DND-41 (cell line): ENCODE measurements around the gene UHMK1.

ENCODE experiments used
- ATAC-seq: fragments of 200-7000 bp; cut with Tn5 transposase; 3 replicates; pipeline ENCODE4 v1.9.1; 2021; ENCODE audit warnings: low read depth; ENCODE audit not compliant: insufficient read depth
- DNase-seq: peaks from one replicate; pipeline ENCODE4 v3.0.0-alpha.2; 2020
- H2AFZ ChIP-seq: 2 replicates; pipeline ENCODE4 v1.6.0; 2012; ENCODE audit warnings: low read depth, low read length
- H3K27ac ChIP-seq: 2 replicates; pipeline ENCODE4 v1.5.1; 2012; ENCODE audit warnings: low read length, inconsistent platforms
- H3K27me3 ChIP-seq: fragments of 200-600 bp; sonication (generic); 2 replicates; pipeline ENCODE4 v1.6.0; 2012; ENCODE audit warnings: low read length, mild to moderate bottlenecking, inconsistent platforms; ENCODE audit not compliant: insufficient read depth, poor library complexity
- H3K36me3 ChIP-seq: 2 replicates; pipeline ENCODE4 v1.5.1; 2012; ENCODE audit warnings: low read length, inconsistent platforms; ENCODE audit not compliant: insufficient read depth
- H3K4me1 ChIP-seq: 2 replicates; pipeline ENCODE4 v1.5.1; 2012; ENCODE audit warnings: mild to moderate bottlenecking, low read length; ENCODE audit not compliant: insufficient read depth
- H3K4me2 ChIP-seq: 2 replicates; pipeline ENCODE4 v1.6.0; 2012; ENCODE audit warnings: mild to moderate bottlenecking, moderate library complexity, low read length, inconsistent platforms; ENCODE audit not compliant: insufficient read depth
- H3K4me3 ChIP-seq, 2 experiments: fragments of 200-600 bp in 1 of 2; shearing (Covaris generic) in 1 of 2; 2 replicates each; pipeline ENCODE4 v1.5.1; 2012 to 2016; ENCODE audit warnings: inconsistent platforms in 2 of 2, low read length in 2 of 2, mild to moderate bottlenecking in 2 of 2, low read depth in 1 of 2, moderate library complexity in 1 of 2
- H3K79me2 ChIP-seq: 2 replicates; pipeline ENCODE4 v1.6.0; 2012; ENCODE audit warnings: low read length, inconsistent platforms; ENCODE audit not compliant: insufficient read depth
- H3K9ac ChIP-seq: 2 replicates; pipeline ENCODE4 v1.6.0; 2012; ENCODE audit warnings: low read depth, mild to moderate bottlenecking, inconsistent platforms, low read length, moderate library complexity
- H3K9me3 ChIP-seq: 2 replicates; pipeline ENCODE4 v1.5.1; 2012; ENCODE audit warnings: low read length, moderate library complexity, mild to moderate bottlenecking, inconsistent platforms; ENCODE audit not compliant: insufficient read depth, severe bottlenecking
- H4K20me1 ChIP-seq: 2 replicates; pipeline ENCODE4 v1.6.0; 2012; ENCODE audit warnings: low read length; ENCODE audit not compliant: insufficient read depth
- CTCF ChIP-seq: IDR thresholded peaks from 2 replicates; pipeline ENCODE4 v1.5.1; 2012; ENCODE audit warnings: borderline replicate concordance, low read length, moderate library complexity, mild to moderate bottlenecking; ENCODE audit not compliant: poor library complexity, severe bottlenecking; ENCODE audit errors: extremely low read depth
- EZH2 ChIP-seq: IDR thresholded peaks from 3 replicates; pipeline ENCODE4 v1.6.1; 2012; ENCODE audit warnings: borderline replicate concordance, low read depth, mild to moderate bottlenecking, moderate library complexity, low read length, inconsistent platforms; ENCODE audit not compliant: severe bottlenecking

UHMK1 gene

GRCh38 chr1:162527314-162527713 lies 29.7 kb downstream of the UHMK1 start:
- H3K9ac ChIP-seq: no peak overlapping the region
- ATAC-seq (no peak), DNase-seq (no peak)
- H3K79me2 ChIP-seq: no peaks in the 10 kb centered on the region
- H3K27ac ChIP-seq: no peak overlapping the region
- H3K27me3 ChIP-seq: no peaks in the 10 kb centered on the region
- H4K20me1 ChIP-seq: no peaks in the 10 kb centered on the region
- H3K9me3 ChIP-seq: no peaks in the 10 kb centered on the region
- no peak overlapping the region for H3K4me3 ChIP-seq
- no peaks in the 10 kb centered on the region for H3K4me1 ChIP-seq
- H2AFZ ChIP-seq: no peak overlapping the region
- H3K36me3 ChIP-seq: peaks cover 50% of the 10 kb centered on the region
- H3K4me2 ChIP-seq: no peak overlapping the region
- no peak for TF ChIP-seq CTCF

GRCh38 chr1:162530307-162530987 lies 32.8 kb downstream of the UHMK1 start:
- Histone ChIP-seq H3K27me3 (no peaks in the 10 kb centered on the region), H3K4me3 (no peak overlapping the region), H3K4me1 (no peaks in the 10 kb centered on the region), H3K9me3 (no peaks in the 10 kb centered on the region), H3K79me2 (no peaks in the 10 kb centered on the region), H3K9ac (no peak overlapping the region), H2AFZ (no peak overlapping the region), H3K36me3 (peaks cover 20% of the 10 kb centered on the region; the same call in 1 of the 2 replicates), H4K20me1 (no peaks in the 10 kb centered on the region), H3K27ac (no peak overlapping the region), H3K4me2 (no peak overlapping the region)
- no peak for DNase-seq
- no peak for TF ChIP-seq EZH2
- TF ChIP-seq CTCF: no peak
- ATAC-seq: no peak

GRCh38 chr1:162530988-162531319 lies 33.3 kb downstream of the UHMK1 start:
- DNase-seq (no peak), ATAC-seq (no peak)
- Histone ChIP-seq H2AFZ (no peak overlapping the region), H4K20me1 (no peaks in the 10 kb centered on the region), H3K4me3 (no peak overlapping the region), H3K27ac (no peak overlapping the region), H3K4me1 (no peaks in the 10 kb centered on the region), H3K4me2 (no peak overlapping the region), H3K27me3 (no peaks in the 10 kb centered on the region), H3K79me2 (no peaks in the 10 kb centered on the region), H3K9ac (no peak overlapping the region), H3K9me3 (no peaks in the 10 kb centered on the region), H3K36me3 (peaks cover 18% of the 10 kb centered on the region; the same call in 1 of the 2 replicates)
- TF ChIP-seq CTCF (no peak), EZH2 (no peak)

GRCh38 chr1:162535501-162535900 lies 37.9 kb downstream of the UHMK1 start:
- no peaks in the 10 kb centered on the region for H3K36me3 ChIP-seq
- DNase-seq (no peak), ATAC-seq (no peak)
- H3K79me2 ChIP-seq: no peaks in the 10 kb centered on the region
- TF ChIP-seq CTCF: no peak
- no peak for TF ChIP-seq EZH2
- H3K9me3 ChIP-seq: no peaks in the 10 kb centered on the region
- no peaks in the 10 kb centered on the region for H4K20me1 ChIP-seq
- H3K4me2 ChIP-seq: no peak overlapping the region
- no peak overlapping the region for H3K27ac ChIP-seq
- no peak overlapping the region for H3K4me3 ChIP-seq
- H3K9ac ChIP-seq: no peak overlapping the region
- no peaks in the 10 kb centered on the region for H3K4me1 ChIP-seq
- no peaks in the 10 kb centered on the region for H3K27me3 ChIP-seq
- no peak overlapping the region for H2AFZ ChIP-seq
